Uterus (tissue), 4 donors: ENCODE data around the gene KLHDC3. TPM values are rescaled to one million over a fixed set of nuclear protein-coding genes. Genes with fewer than 3 reads are reported as not detected.

Source experiments
- DNase-seq, 2 donors: peaks; one replicate each; pipeline ENCODE4 v3.0.0-alpha.2; 2019 to 2020
- H3K27ac ChIP-seq, 2 donors: fragments of 200-600 bp; sonication (generic); 1 replicate in 1 of 2; 2 replicates in 1 of 2; pipeline ENCODE4 v1.5.1; 2016 to 2018
- H3K27me3 ChIP-seq, 2 donors: fragments of 200-600 bp; sonication (generic); one replicate each; pipeline ENCODE4 v1.5.1; 2018 to 2019; ENCODE audit warnings: control low read depth in 1 of 2
- H3K36me3 ChIP-seq, 2 donors: fragments of 200-600 bp; sonication (generic); one replicate each; pipeline ENCODE4 v1.5.1; 2019; ENCODE audit warnings: control low read depth in 1 of 2
- H3K4me1 ChIP-seq, 2 donors: fragments of 200-600 bp; sonication (generic); one replicate each; pipeline ENCODE4 v1.5.1; 2018 to 2019; ENCODE audit warnings: control low read depth in 1 of 2
- H3K4me3 ChIP-seq, 2 donors: fragments of 200-600 bp; sonication (generic); 1 replicate in 1 of 2; 2 replicates in 1 of 2; pipeline ENCODE4 v1.5.1; 2018 to 2019; ENCODE audit warnings: mild to moderate bottlenecking in 1 of 2
- H3K9me3 ChIP-seq, 2 donors: fragments of 200-600 bp; sonication (generic); one replicate each; pipeline ENCODE4 v1.5.1; 2019; ENCODE audit warnings: control low read depth in 1 of 2
- POLR2A ChIP-seq, 2 donors: fragments of 450-650 bp; IDR thresholded peaks; one replicate each; pipeline ENCODE4 v1.6.1; 2016; ENCODE audit warnings: antibody characterized with exemption in 2 of 2, mild to moderate bottlenecking in 1 of 2, moderate library complexity in 1 of 2
- intact Hi-C: fragments of 100-400 bp; cut with DNase I; formaldehyde crosslinking; loops from one replicate; pipeline ENCODE4 v1.15.1; 2023; ENCODE audit warnings: low total_unique reads
- total RNA-seq, 4 donors: library from RNA; depleted of rRNA in 3 of 4; stranded (reverse); fragments of >200 nt in 3 of 4; gene quantifications; one replicate each; pipeline versions ENCODE4 v1.1.0 to v1.2.4, GENCODE V29; 2014 to 2023
- TF ChIP-seq, protein P1 (sequence below), 4 experiments: fragments of 200-600 bp in 2 of 4; fragments of 450-650 bp in 2 of 4; sonication (generic) in 2 of 4; IDR thresholded peaks; one replicate each; pipeline ENCODE4 v1.5.1; 2016 to 2019; ENCODE audit warnings: antibody characterized with exemption in 4 of 4, mild to moderate bottlenecking in 2 of 4, moderate library complexity in 1 of 4
- donor health status: DM: yes; HTN: yes; CAD: no.

Gene KLHDC3
- total RNA-seq, 4 donors from 2014 or later, result 19.7 to 152 (median 56.8) TPM

DNA sequence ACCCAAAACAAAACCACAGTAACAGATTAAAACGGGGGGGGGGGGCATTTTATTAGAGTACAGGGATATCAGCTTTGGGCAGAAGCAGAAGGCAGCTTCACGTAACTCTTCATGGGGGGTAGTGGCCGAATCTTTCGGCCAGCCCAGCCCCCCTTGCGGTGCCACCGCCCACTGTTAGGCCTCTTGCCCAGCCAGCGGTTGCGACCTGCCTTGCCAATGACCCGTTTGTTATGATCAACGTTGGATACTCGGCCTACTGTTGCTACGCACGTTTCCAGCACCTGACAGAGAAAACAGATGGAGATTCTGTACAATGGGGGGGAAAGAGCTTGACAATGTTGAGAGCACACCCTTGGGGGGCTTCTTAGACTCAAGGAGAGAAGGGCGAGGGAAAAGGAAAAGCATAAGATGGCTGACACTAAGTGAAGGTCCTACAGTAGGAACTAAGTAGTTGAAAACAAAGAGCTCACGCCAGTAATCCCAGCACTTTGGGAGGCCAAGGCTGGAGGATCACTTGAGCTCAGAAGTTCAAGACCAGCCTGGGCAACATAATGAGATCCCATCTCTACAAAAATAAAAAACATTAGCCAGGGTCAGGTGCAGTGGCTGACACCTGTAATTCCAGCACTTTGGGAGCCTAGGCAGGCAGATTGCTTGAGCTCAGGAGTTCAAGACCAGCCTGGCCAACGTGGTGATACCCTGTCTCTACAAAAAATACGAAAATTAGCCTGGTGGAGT lies 40.3 kb downstream of the KLHDC3 start:
- Histone ChIP-seq H3K27ac (peak overlapping the region; percentile 92 to 97), H3K4me3 (peak overlapping the region; percentile 72 to 79), H3K4me1 (peaks cover 0 to 14% of the 10 kb centered on the region in 2 donors), H3K36me3 (no peaks in the 10 kb centered on the region), H3K27me3 (no peaks in the 10 kb centered on the region), H3K9me3 (no peaks in the 10 kb centered on the region)
- intact Hi-C loops, result no loop called here
- peak; percentile 35 to 43 for DNase-seq
- TF ChIP-seq, protein P1, sequence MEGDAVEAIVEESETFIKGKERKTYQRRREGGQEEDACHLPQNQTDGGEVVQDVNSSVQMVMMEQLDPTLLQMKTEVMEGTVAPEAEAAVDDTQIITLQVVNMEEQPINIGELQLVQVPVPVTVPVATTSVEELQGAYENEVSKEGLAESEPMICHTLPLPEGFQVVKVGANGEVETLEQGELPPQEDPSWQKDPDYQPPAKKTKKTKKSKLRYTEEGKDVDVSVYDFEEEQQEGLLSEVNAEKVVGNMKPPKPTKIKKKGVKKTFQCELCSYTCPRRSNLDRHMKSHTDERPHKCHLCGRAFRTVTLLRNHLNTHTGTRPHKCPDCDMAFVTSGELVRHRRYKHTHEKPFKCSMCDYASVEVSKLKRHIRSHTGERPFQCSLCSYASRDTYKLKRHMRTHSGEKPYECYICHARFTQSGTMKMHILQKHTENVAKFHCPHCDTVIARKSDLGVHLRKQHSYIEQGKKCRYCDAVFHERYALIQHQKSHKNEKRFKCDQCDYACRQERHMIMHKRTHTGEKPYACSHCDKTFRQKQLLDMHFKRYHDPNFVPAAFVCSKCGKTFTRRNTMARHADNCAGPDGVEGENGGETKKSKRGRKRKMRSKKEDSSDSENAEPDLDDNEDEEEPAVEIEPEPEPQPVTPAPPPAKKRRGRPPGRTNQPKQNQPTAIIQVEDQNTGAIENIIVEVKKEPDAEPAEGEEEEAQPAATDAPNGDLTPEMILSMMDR (IDR thresholded peaks at IDR 0.05), result no peak
- no peak for TF ChIP-seq POLR2A (IDR thresholded peaks at IDR 0.05)

DNA sequence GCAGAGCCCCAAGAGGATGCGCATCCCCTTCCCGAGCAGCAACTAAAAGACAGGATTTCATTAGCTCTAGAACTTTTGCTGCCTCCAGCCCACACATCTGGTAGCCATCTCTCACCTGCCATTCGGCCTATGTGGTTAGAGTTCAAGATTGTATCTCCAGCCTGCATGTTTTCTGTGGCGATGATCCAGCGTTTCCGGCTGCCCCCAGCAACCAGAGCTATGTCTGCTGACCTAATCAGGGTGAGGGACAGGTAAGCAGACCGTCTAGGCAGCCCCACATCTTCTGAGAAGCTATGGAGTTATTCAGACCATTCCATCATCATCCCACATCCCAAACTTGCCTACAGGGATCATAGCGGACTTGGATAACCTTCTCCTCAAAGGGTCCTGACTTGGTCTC lies 41.9 kb downstream of the KLHDC3 start:
- no peak for TF ChIP-seq POLR2A (IDR thresholded peaks at IDR 0.05)
- TF ChIP-seq, protein P1 (IDR thresholded peaks at IDR 0.05), result no peak
- Histone ChIP-seq H3K27ac (no peak overlapping the region), H3K4me1 (peaks cover 9 to 14% of the 10 kb centered on the region in 2 donors), H3K9me3 (no peaks in the 10 kb centered on the region), H3K4me3 (no peak overlapping the region), H3K36me3 (no peaks in the 10 kb centered on the region), H3K27me3 (no peaks in the 10 kb centered on the region)
- no peak for DNase-seq
- intact Hi-C loops, result no loop called here

DNA sequence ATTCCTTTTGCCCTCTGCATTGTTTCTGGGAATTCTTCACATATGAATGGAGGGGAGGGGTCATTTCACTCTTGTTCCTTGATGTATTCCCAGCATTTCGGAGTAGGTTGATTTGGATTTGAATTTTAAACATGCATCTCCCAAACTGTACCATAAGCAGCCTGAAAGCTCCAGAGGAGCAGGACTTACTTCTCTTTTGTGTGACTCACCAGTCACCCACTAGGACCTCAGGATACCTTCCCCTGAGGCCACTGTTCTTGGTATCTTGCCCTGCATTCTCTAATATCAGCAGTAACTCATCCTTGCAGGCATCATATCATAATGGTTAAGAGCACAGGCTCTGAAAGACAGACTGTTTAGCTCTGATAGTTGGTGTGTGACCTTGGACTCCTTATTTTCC lies 44.5 kb downstream of the KLHDC3 start:
- H3K27ac ChIP-seq, result peak overlapping the region; percentile 85 to 90

DNA sequence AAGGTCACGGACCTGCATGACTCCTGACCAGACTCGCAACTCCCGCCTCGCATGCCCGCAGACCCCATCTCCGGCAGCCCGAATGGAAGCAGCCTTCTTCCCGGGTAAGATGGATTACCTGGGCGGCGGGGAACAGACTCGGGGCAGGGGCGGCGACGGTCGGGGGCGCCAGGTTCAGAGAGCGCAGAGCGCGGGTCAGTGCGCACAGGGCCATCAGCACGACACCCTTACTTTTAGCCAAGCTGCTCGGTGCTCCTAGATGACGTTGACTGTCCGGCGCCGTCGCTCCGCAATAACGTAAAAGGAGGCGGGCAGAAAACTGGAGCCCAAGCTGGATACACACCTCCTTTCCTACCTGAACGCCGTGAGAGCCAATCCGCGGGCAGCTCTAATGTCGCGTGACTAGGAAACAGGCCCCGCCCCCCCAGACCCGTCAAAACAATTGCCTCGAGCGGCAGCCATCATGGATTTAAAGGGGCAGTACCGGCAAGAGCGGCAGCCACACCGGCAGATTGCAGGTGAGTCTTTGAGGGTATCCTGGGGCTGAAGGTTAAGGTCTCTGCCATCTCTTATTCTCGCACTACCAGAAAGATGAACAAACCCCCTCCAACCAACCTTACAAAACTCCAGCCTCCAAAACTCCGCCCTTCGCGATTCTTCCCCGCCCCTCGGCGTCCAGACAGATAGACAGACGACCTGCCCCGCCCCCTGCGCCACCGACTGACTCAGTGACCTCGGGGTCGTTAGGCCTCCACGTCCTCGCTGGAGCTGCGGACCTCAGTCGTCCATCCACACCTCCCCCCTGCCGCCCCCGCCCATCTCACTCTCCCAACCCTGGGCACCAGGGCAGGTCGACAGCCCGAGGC lies 45.4 kb downstream of the KLHDC3 start, which contains the start of the genes KLC4 and MRPL2:
Gene KLC4, plus strand, starts transcription at position 464 of the 866 bp plus-strand sequence. CDS start 1,705 bp downstream, outside the sequence.
Gene MRPL2, minus strand, starts transcription at position 267 of the 866 bp plus-strand sequence. Its CDS starts 53 bp downstream, at position 214.
- intact Hi-C loops, result no loop called here
- peak; percentile 99 for DNase-seq
- peak; percentile 61 to 81 for TF ChIP-seq POLR2A (IDR thresholded peaks at IDR 0.05)
- TF ChIP-seq, protein P1 (IDR thresholded peaks at IDR 0.05), result peak in 1 of 4 experiments; percentile 14
- H3K36me3 ChIP-seq, result no peaks in the 10 kb centered on the region
- H3K27ac ChIP-seq, result peak within 1 kb of the TSS; percentile 85 to 90
- no peaks in the 10 kb centered on the region for H3K27me3 ChIP-seq
- no peaks in the 10 kb centered on the region for H3K9me3 ChIP-seq
- H3K4me3 ChIP-seq, result peak within 1 kb of the TSS; percentile 88 to 90
- peaks cover 9 to 11% of the 10 kb centered on the region in 2 donors for H3K4me1 ChIP-seq

More for the DNA sequence above, 44.5 kb downstream of the KLHDC3 start:
- Histone ChIP-seq H3K36me3 (no peaks in the 10 kb centered on the region), H3K4me3 (peak overlapping the region; percentile 88 to 90), H3K4me1 (peaks cover 9 to 14% of the 10 kb centered on the region in 2 donors), H3K9me3 (no peaks in the 10 kb centered on the region), H3K27me3 (no peaks in the 10 kb centered on the region)
- intact Hi-C loops, result no loop called here
- DNase-seq, result no peak
- TF ChIP-seq, protein P1 (IDR thresholded peaks at IDR 0.05), result no peak
- no peak for TF ChIP-seq POLR2A (IDR thresholded peaks at IDR 0.05)
